ENCODE measurements around the gene LRRC27.

DNA sequence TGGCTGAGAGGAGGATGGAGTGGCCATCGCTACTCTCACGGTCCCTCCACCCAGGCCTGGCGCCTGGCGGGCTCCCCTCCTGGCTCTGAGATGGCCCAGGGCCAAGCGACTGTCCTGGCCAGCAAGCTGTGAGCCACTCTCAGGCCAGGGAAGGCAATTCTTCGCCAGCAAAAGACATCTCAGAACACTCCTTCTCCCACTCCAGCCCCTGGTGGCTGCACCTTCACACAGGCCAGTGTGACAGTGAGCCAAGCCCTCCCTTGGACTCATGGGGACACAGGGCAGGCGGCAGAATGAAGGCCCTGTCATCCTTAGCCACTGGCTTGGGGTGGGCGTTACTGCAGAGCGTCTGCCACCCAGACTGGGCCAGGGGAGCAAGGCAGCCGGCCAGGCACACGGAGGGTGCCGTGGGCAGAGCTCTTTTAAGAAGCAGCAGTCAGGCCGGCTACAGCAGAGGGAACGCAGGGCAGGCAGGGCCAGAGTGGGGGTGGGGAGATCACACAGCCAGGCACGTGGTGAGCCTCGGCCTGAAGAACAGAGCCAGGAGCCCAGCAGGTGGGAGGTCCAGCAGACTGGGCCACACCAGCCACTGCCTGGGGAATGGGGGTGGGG is 38.7 kb upstream of the LRRC27 start:
- TF ChIP-seq, protein P1, sequence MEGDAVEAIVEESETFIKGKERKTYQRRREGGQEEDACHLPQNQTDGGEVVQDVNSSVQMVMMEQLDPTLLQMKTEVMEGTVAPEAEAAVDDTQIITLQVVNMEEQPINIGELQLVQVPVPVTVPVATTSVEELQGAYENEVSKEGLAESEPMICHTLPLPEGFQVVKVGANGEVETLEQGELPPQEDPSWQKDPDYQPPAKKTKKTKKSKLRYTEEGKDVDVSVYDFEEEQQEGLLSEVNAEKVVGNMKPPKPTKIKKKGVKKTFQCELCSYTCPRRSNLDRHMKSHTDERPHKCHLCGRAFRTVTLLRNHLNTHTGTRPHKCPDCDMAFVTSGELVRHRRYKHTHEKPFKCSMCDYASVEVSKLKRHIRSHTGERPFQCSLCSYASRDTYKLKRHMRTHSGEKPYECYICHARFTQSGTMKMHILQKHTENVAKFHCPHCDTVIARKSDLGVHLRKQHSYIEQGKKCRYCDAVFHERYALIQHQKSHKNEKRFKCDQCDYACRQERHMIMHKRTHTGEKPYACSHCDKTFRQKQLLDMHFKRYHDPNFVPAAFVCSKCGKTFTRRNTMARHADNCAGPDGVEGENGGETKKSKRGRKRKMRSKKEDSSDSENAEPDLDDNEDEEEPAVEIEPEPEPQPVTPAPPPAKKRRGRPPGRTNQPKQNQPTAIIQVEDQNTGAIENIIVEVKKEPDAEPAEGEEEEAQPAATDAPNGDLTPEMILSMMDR (IDR thresholded peaks at IDR 0.05): no peak
- TF ChIP-seq RAD21 (conservative IDR thresholded peaks at IDR 0.05 in 1 of 2, IDR thresholded peaks at IDR 0.05 in 1 of 2) (no peak), ESRRA (IDR thresholded peaks at IDR 0.05; ENCODE audit: borderline replicate concordance, low read length) (no peak), POLR2A (IDR thresholded peaks at IDR 0.05; ENCODE audit: low read length) (no peak), EP300 (IDR thresholded peaks at IDR 0.05) (no peak), REST (IDR thresholded peaks at IDR 0.05) (no peak)
- TF ChIP-seq, protein P2, sequence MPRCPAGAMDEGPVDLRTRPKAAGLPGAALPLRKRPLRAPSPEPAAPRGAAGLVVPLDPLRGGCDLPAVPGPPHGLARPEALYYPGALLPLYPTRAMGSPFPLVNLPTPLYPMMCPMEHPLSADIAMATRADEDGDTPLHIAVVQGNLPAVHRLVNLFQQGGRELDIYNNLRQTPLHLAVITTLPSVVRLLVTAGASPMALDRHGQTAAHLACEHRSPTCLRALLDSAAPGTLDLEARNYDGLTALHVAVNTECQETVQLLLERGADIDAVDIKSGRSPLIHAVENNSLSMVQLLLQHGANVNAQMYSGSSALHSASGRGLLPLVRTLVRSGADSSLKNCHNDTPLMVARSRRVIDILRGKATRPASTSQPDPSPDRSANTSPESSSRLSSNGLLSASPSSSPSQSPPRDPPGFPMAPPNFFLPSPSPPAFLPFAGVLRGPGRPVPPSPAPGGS (IDR thresholded peaks at IDR 0.05): no peak
